Measurements from ENCODE around the gene DGCR2. TPM values are rescaled to one million over a fixed set of nuclear protein-coding genes. Genes with fewer than 3 reads are reported as not detected.
"Not testable (repeated sequence)": the region's sequence is repeated elsewhere in the genome, so short reads cannot be mapped to it uniquely, and the experiment has no call there.

DGCR2 gene
- total RNA-seq, 1 donor from 2014 or later = 20.6 TPM

- H3K4me3 ChIP-seq = no peak overlapping the region
- no peak overlapping the region for H3K27ac ChIP-seq
- H4K20me1 ChIP-seq (ENCODE audit: low read depth) = no peaks in the 10 kb centered on the region
- Mint-ChIP-seq H3K27ac (no peak overlapping the region), H3K27me3 (ENCODE audit: insufficient read depth, low read depth) (peaks cover 3% of the 10 kb centered on the region), H3K9me3 (peaks cover 3% of the 10 kb centered on the region), H3K4me1 (peaks cover 9% of the 10 kb centered on the region), H3K36me3 (peaks cover 14% of the 10 kb centered on the region), H3K4me3 (no peak overlapping the region)
- H3K27me3 ChIP-seq = no peaks in the 10 kb centered on the region
- no peaks in the 10 kb centered on the region for H3K36me3 ChIP-seq
- no peaks in the 10 kb centered on the region for H3K9me3 ChIP-seq (ENCODE audit: low read depth)
- no peaks in the 10 kb centered on the region for H3K79me2 ChIP-seq (ENCODE audit: low read depth)
- no peaks in the 10 kb centered on the region for H3K4me1 ChIP-seq
- H3K9ac ChIP-seq = no peak overlapping the region
- TF ChIP-seq CTCF (IDR thresholded peaks at IDR 0.05) (no peak), EZH2 (IDR thresholded peaks at IDR 0.05) (no peak), EZH2phosphoT487 (IDR thresholded peaks at IDR 0.05) (no peak)
- no peak overlapping the region for H3K4me2 ChIP-seq
- no peaks in the 10 kb centered on the region for H3F3A ChIP-seq (ENCODE audit: low read depth)
- H2AFZ ChIP-seq (replicated peaks) = no peak overlapping the region
- DNase-seq (ENCODE audit: low spot score) = no peak
Observed at GRCh38 chr22:19080853-19081252, 41.4 kb downstream of the DGCR2 start.

- TF ChIP-seq CTCF (IDR thresholded peaks at IDR 0.05) = no peak
- no peak for TF ChIP-seq EZH2phosphoT487 (IDR thresholded peaks at IDR 0.05)
- TF ChIP-seq EZH2 (IDR thresholded peaks at IDR 0.05) = no peak
- H3K27ac Mint-ChIP-seq = no peak overlapping the region
- Histone ChIP-seq H3K27me3 (no peaks in the 10 kb centered on the region), H3K4me3 (no peak overlapping the region), H3K4me1 (no peaks in the 10 kb centered on the region), H2AFZ (replicated peaks) (no peak overlapping the region), H3K36me3 (no peaks in the 10 kb centered on the region), H4K20me1 (ENCODE audit: low read depth) (no peaks in the 10 kb centered on the region), H3K27ac (no peak overlapping the region), H3K9ac (no peak overlapping the region), H3K79me2 (ENCODE audit: low read depth) (no peaks in the 10 kb centered on the region), H3K9me3 (ENCODE audit: low read depth) (no peaks in the 10 kb centered on the region), H3K4me2 (no peak overlapping the region), H3F3A (ENCODE audit: low read depth) (no peaks in the 10 kb centered on the region)
- H3K36me3 Mint-ChIP-seq = peaks cover 14% of the 10 kb centered on the region
- H3K4me1 Mint-ChIP-seq = no peaks in the 10 kb centered on the region
- DNase-seq (ENCODE audit: low spot score) = no peak
- H3K27me3 Mint-ChIP-seq (ENCODE audit: insufficient read depth, low read depth) = no peaks in the 10 kb centered on the region
- no peaks in the 10 kb centered on the region for H3K9me3 Mint-ChIP-seq
- no peak overlapping the region for H3K4me3 Mint-ChIP-seq
Observed at GRCh38 chr22:19079691-19080090, 42.5 kb downstream of the DGCR2 start.

GRCh38 chr22:19075404-19075803, 46.8 kb downstream of the DGCR2 start:
- H3K9me3 ChIP-seq (ENCODE audit: low read depth) = no peaks in the 10 kb centered on the region
- peaks cover 16% of the 10 kb centered on the region for H4K20me1 ChIP-seq (ENCODE audit: low read depth)

GRCh38 chr22:19072853-19073252, 49.4 kb downstream of the DGCR2 start:
- H3K27ac ChIP-seq; H2AFZ ChIP-seq (replicated peaks); H3K4me3 Mint-ChIP-seq; H3K27ac Mint-ChIP-seq; H3K4me3 ChIP-seq; H3K27me3 ChIP-seq; H3K4me1 Mint-ChIP-seq; H3K36me3 ChIP-seq; H3K9ac ChIP-seq; H3K9me3 ChIP-seq (ENCODE audit: low read depth); DNase-seq (ENCODE audit: low spot score); H3K4me1 ChIP-seq; H3F3A ChIP-seq (ENCODE audit: low read depth); H3K4me2 ChIP-seq; H3K9me3 Mint-ChIP-seq; H3K27me3 Mint-ChIP-seq (ENCODE audit: insufficient read depth, low read depth): not testable (repeated sequence)
- peaks cover 20% of the 10 kb centered on the region for H3K79me2 ChIP-seq (ENCODE audit: low read depth)
- peaks cover 29% of the 10 kb centered on the region for H4K20me1 ChIP-seq (ENCODE audit: low read depth)
- H3K36me3 Mint-ChIP-seq = peaks cover 15% of the 10 kb centered on the region

More at GRCh38 chr22:19075404-19075803, 46.8 kb downstream of the DGCR2 start:
- H3K4me2 ChIP-seq = no peak overlapping the region
- no peak for TF ChIP-seq CTCF (IDR thresholded peaks at IDR 0.05)
- TF ChIP-seq EZH2phosphoT487 (IDR thresholded peaks at IDR 0.05) = no peak
- no peak for TF ChIP-seq EZH2 (IDR thresholded peaks at IDR 0.05)
- no peaks in the 10 kb centered on the region for H3K27me3 ChIP-seq
- H3F3A ChIP-seq (ENCODE audit: low read depth) = no peaks in the 10 kb centered on the region
- no peaks in the 10 kb centered on the region for H3K4me1 Mint-ChIP-seq
- H2AFZ ChIP-seq (replicated peaks) = no peak overlapping the region
- H3K27ac ChIP-seq = no peak overlapping the region
- no peak overlapping the region for H3K4me3 ChIP-seq
- peaks cover 16% of the 10 kb centered on the region for H3K79me2 ChIP-seq (ENCODE audit: low read depth)
- H3K36me3 Mint-ChIP-seq = peaks cover 15% of the 10 kb centered on the region
- no peaks in the 10 kb centered on the region for H3K36me3 ChIP-seq
- H3K4me3 Mint-ChIP-seq = no peak overlapping the region
- no peaks in the 10 kb centered on the region for H3K27me3 Mint-ChIP-seq (ENCODE audit: insufficient read depth, low read depth)
- H3K27ac Mint-ChIP-seq = no peak overlapping the region
- DNase-seq (ENCODE audit: low spot score) = no peak
- no peaks in the 10 kb centered on the region for H3K9me3 Mint-ChIP-seq
- no peaks in the 10 kb centered on the region for H3K4me1 ChIP-seq
- H3K9ac ChIP-seq = no peak overlapping the region
